DND-41 (cell line): ENCODE measurements around the gene PER2.
A peak's percentile ranks its signal among the peaks of the same experiment; 100 is the strongest.

ENCODE experiments used
- ATAC-seq: fragments of 200-7000 bp; cut with Tn5 transposase; 3 replicates; pipeline ENCODE4 v1.9.1; 2021; ENCODE audit warnings: low read depth; ENCODE audit not compliant: insufficient read depth
- DNase-seq: peaks from one replicate; pipeline ENCODE4 v3.0.0-alpha.2; 2020
- H2AFZ ChIP-seq: 2 replicates; pipeline ENCODE4 v1.6.0; 2012; ENCODE audit warnings: low read depth, low read length
- H3K27ac ChIP-seq: 2 replicates; pipeline ENCODE4 v1.5.1; 2012; ENCODE audit warnings: low read length, inconsistent platforms
- H3K27me3 ChIP-seq: fragments of 200-600 bp; sonication (generic); 2 replicates; pipeline ENCODE4 v1.6.0; 2012; ENCODE audit warnings: low read length, mild to moderate bottlenecking, inconsistent platforms; ENCODE audit not compliant: insufficient read depth, poor library complexity
- H3K36me3 ChIP-seq: 2 replicates; pipeline ENCODE4 v1.5.1; 2012; ENCODE audit warnings: low read length, inconsistent platforms; ENCODE audit not compliant: insufficient read depth
- H3K4me1 ChIP-seq: 2 replicates; pipeline ENCODE4 v1.5.1; 2012; ENCODE audit warnings: mild to moderate bottlenecking, low read length; ENCODE audit not compliant: insufficient read depth
- H3K4me2 ChIP-seq: 2 replicates; pipeline ENCODE4 v1.6.0; 2012; ENCODE audit warnings: mild to moderate bottlenecking, moderate library complexity, low read length, inconsistent platforms; ENCODE audit not compliant: insufficient read depth
- H3K4me3 ChIP-seq, 2 experiments: fragments of 200-600 bp in 1 of 2; shearing (Covaris generic) in 1 of 2; 2 replicates each; pipeline ENCODE4 v1.5.1; 2012 to 2016; ENCODE audit warnings: inconsistent platforms in 2 of 2, low read length in 2 of 2, mild to moderate bottlenecking in 2 of 2, low read depth in 1 of 2, moderate library complexity in 1 of 2
- H3K79me2 ChIP-seq: 2 replicates; pipeline ENCODE4 v1.6.0; 2012; ENCODE audit warnings: low read length, inconsistent platforms; ENCODE audit not compliant: insufficient read depth
- H3K9ac ChIP-seq: 2 replicates; pipeline ENCODE4 v1.6.0; 2012; ENCODE audit warnings: low read depth, mild to moderate bottlenecking, inconsistent platforms, low read length, moderate library complexity
- H3K9me3 ChIP-seq: 2 replicates; pipeline ENCODE4 v1.5.1; 2012; ENCODE audit warnings: low read length, moderate library complexity, mild to moderate bottlenecking, inconsistent platforms; ENCODE audit not compliant: insufficient read depth, severe bottlenecking
- H4K20me1 ChIP-seq: 2 replicates; pipeline ENCODE4 v1.6.0; 2012; ENCODE audit warnings: low read length; ENCODE audit not compliant: insufficient read depth
- CTCF ChIP-seq: IDR thresholded peaks from 2 replicates; pipeline ENCODE4 v1.5.1; 2012; ENCODE audit warnings: borderline replicate concordance, low read length, moderate library complexity, mild to moderate bottlenecking; ENCODE audit not compliant: poor library complexity, severe bottlenecking; ENCODE audit errors: extremely low read depth
- EZH2 ChIP-seq: IDR thresholded peaks from 3 replicates; pipeline ENCODE4 v1.6.1; 2012; ENCODE audit warnings: borderline replicate concordance, low read depth, mild to moderate bottlenecking, moderate library complexity, low read length, inconsistent platforms; ENCODE audit not compliant: severe bottlenecking

PER2 gene

DNA sequence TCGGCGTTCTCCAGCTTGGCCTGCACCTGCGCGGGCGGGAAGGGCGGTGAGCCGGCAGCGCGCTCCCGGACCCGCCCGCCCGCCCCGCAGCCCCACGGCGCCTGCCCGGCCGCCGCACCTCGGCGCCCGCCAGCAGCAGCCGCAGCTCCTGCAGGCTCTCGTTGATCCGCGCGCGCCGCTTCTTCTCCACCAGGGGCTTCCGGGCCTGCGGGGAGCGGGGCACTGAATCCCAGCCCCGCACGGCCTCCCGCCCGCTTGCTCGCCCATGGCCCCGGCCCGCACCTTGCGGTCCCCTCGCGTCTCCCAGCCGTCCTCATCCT, 48.9 kb downstream of the PER2 start:
- H3K79me2 ChIP-seq = no peaks in the 10 kb centered on the region
- peaks cover 9% of the 10 kb centered on the region for H3K27me3 ChIP-seq
- H3K36me3 ChIP-seq = no peaks in the 10 kb centered on the region
- peaks cover 5% of the 10 kb centered on the region for H3K4me1 ChIP-seq
- TF ChIP-seq CTCF (no peak), EZH2 (no peak)
- no peak overlapping the region for H3K27ac ChIP-seq
- peak overlapping the region; percentile 35; the same call in 1 of the 2 replicates for H3K9ac ChIP-seq
- peak overlapping the region in 1 of 2 experiments; percentile 50; a peak in 2 of 4 replicates for H3K4me3 ChIP-seq
- ATAC-seq (no peak), DNase-seq (no peak)
- H4K20me1 ChIP-seq = no peaks in the 10 kb centered on the region
- H3K4me2 ChIP-seq = peak overlapping the region; percentile 62
- H3K9me3 ChIP-seq = no peaks in the 10 kb centered on the region
- H2AFZ ChIP-seq = peak overlapping the region; percentile 54

DNA sequence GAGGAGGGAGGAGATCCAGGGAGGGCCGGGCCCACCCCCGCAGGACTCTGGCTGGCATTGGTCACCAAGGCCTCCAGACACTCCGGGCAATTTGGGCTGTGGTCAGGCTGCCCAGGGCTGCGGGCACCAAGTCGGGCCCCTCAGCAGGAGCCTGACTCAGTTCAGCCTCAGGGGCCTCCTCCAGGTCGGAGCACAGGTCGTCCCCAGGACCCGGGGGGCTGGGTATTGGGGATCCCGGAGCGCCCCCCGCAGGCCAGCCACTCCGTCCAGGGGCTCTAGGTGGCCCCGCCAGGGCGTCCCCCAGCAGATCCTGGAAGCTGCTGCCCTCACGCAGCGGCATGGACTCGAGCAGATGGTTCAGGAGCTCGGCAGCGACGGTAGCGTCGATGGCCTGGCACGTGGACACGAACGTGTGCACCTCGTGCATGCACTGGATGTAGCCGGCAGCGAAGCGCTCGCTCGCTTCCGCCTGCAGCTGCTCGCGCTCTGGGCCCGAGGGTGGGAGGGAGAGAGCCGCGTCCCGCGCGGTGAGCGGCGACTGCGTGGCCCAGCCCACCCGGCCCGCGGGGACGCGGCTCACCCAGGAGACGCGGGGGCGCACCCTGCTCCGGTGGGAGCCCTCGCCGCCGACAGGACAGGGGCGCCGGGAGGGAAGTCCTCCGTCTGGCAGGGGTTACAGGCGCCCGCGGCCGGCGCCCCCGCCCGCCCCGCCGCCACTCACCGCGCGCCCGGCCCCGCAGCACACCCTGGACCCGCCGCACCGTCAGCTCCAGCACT, 49.5 kb downstream of the PER2 start:
- TF ChIP-seq CTCF = no peak
- no peak for TF ChIP-seq EZH2
- H3K4me2 ChIP-seq = no peak overlapping the region
- H3K4me1 ChIP-seq = peaks cover 9% of the 10 kb centered on the region
- H3K27me3 ChIP-seq = peaks cover 9% of the 10 kb centered on the region
- no peaks in the 10 kb centered on the region for H3K36me3 ChIP-seq
- no peak overlapping the region for H3K4me3 ChIP-seq
- no peaks in the 10 kb centered on the region for H4K20me1 ChIP-seq
- no peak overlapping the region for H2AFZ ChIP-seq
- ATAC-seq (no peak), DNase-seq (no peak)
- H3K27ac ChIP-seq = no peak overlapping the region
- H3K9ac ChIP-seq = no peak overlapping the region
- no peaks in the 10 kb centered on the region for H3K79me2 ChIP-seq
- no peaks in the 10 kb centered on the region for H3K9me3 ChIP-seq

DNA sequence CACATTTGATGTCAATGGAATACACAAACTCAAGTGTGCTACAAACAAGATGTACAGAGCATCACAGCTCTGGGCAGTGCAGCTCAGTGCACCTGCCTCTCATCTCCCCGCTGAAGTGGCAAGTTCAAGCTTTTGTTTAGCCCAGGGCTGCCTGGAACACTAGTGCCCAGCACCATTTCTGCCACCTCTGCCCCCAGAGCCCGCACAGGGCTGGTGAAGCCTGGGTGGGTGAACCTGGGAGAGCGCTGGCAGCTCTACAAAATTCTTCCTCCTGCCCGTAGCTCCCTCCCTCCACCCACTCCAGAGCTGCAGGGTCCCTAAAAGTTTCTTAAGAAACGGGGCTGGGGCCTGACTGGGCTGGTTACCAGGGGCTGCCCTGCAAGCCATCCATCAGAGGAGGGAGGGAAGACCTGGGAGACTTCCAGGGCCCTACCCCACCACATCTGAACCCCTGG, 50.1 kb downstream of the PER2 start:
- Histone ChIP-seq H4K20me1 (no peaks in the 10 kb centered on the region), H3K4me2 (no peak overlapping the region), H3K9ac (no peak overlapping the region), H3K27me3 (peaks cover 9% of the 10 kb centered on the region), H3K4me1 (peaks cover 9% of the 10 kb centered on the region), H3K36me3 (no peaks in the 10 kb centered on the region), H3K4me3 (no peak overlapping the region), H3K9me3 (no peaks in the 10 kb centered on the region), H2AFZ (no peak overlapping the region), H3K79me2 (no peaks in the 10 kb centered on the region), H3K27ac (no peak overlapping the region)
- TF ChIP-seq CTCF = no peak
- TF ChIP-seq EZH2 = no peak
- ATAC-seq (no peak), DNase-seq (no peak)
